ENCODE measurements around the gene CD207. TPM values are rescaled to one million over a fixed set of nuclear protein-coding genes. Genes with fewer than 3 reads are reported as not detected.

The CD207 gene
- total RNA-seq, 1 donor from 2014 or later = not detected

- Histone ChIP-seq H3K9ac (no peak overlapping the region), H3K79me2 (ENCODE audit: low read depth) (no peaks in the 10 kb centered on the region), H3K27ac (no peak overlapping the region), H2AFZ (replicated peaks) (no peak overlapping the region), H3K9me3 (ENCODE audit: low read depth) (no peaks in the 10 kb centered on the region), H3K27me3 (peaks cover 5% of the 10 kb centered on the region), H3K4me3 (no peak overlapping the region), H4K20me1 (ENCODE audit: low read depth) (no peaks in the 10 kb centered on the region), H3F3A (ENCODE audit: low read depth) (no peaks in the 10 kb centered on the region), H3K4me2 (no peak overlapping the region), H3K36me3 (no peaks in the 10 kb centered on the region), H3K4me1 (no peaks in the 10 kb centered on the region)
- H3K4me1 Mint-ChIP-seq = no peaks in the 10 kb centered on the region
- H3K9me3 Mint-ChIP-seq = peaks cover under 1% of the 10 kb centered on the region
- H3K4me3 Mint-ChIP-seq = no peak overlapping the region
- H3K27ac Mint-ChIP-seq = no peak overlapping the region
- H3K36me3 Mint-ChIP-seq = no peaks in the 10 kb centered on the region
- TF ChIP-seq EZH2phosphoT487 (IDR thresholded peaks at IDR 0.05) (no peak), CTCF (IDR thresholded peaks at IDR 0.05) (no peak), EZH2 (IDR thresholded peaks at IDR 0.05) (no peak)
- no peak for DNase-seq (ENCODE audit: low spot score)
- H3K27me3 Mint-ChIP-seq (ENCODE audit: insufficient read depth, low read depth) = peaks cover 6% of the 10 kb centered on the region
These were observed 29.0 kb downstream of the CD207 start for GRCh38 chr2:70806620-70807019.

GRCh38 chr2:70806013-70806412, 29.6 kb downstream of the CD207 start:
- H3K4me2 ChIP-seq = no peak overlapping the region
- H3K27me3 Mint-ChIP-seq (ENCODE audit: insufficient read depth, low read depth) = peaks cover 6% of the 10 kb centered on the region
- no peaks in the 10 kb centered on the region for H4K20me1 ChIP-seq (ENCODE audit: low read depth)
- no peaks in the 10 kb centered on the region for H3K9me3 ChIP-seq (ENCODE audit: low read depth)
- H3K36me3 Mint-ChIP-seq = no peaks in the 10 kb centered on the region
- H3K4me1 Mint-ChIP-seq = no peaks in the 10 kb centered on the region
- H3K79me2 ChIP-seq (ENCODE audit: low read depth) = no peaks in the 10 kb centered on the region
- H2AFZ ChIP-seq (replicated peaks) = no peak overlapping the region
- H3F3A ChIP-seq (ENCODE audit: low read depth) = no peaks in the 10 kb centered on the region
- peaks cover 3% of the 10 kb centered on the region for H3K27me3 ChIP-seq
- H3K4me1 ChIP-seq = no peaks in the 10 kb centered on the region
- H3K27ac Mint-ChIP-seq = no peak overlapping the region
- no peak overlapping the region for H3K27ac ChIP-seq
- no peak for DNase-seq (ENCODE audit: low spot score)
- no peak overlapping the region for H3K4me3 ChIP-seq
- H3K36me3 ChIP-seq = no peaks in the 10 kb centered on the region
- H3K9me3 Mint-ChIP-seq = peaks cover 4% of the 10 kb centered on the region
- H3K4me3 Mint-ChIP-seq = no peak overlapping the region
- H3K9ac ChIP-seq = no peak overlapping the region
- TF ChIP-seq EZH2 (IDR thresholded peaks at IDR 0.05) (no peak), CTCF (IDR thresholded peaks at IDR 0.05) (no peak), EZH2phosphoT487 (IDR thresholded peaks at IDR 0.05) (no peak)

DNA sequence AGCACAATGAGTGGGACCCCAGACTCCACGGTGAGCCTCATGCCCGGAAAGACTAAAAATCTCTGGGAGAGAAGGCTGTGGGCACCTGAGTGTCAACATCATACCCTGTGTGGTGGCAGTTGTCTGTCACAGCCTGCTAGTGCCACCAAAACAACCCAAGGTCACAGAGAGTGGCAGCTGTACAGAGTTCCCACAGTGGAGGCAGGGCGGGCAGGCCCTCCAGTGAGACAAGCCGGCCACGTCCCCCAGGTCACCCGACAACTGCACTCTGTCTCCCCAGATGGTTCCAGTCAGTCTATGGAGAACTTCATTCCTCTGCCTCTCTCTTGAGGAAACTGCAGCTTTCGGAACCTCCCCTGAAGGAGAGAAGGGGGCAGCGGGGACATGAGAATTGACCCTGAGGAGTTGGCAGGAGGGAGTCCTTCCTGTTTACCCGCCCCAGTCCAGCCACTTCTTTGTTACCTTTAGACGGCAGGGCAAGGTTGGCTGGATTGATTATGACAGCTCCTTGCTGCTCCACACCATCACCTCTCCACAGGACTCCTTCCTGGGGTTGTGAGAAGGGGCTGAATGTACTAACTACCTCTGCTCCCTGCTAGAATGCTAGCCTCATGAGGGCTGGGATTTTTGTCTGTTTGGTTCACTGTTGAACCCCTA, 33.9 kb downstream of the CD207 start:
- H3K79me2 ChIP-seq (ENCODE audit: low read depth) = no peaks in the 10 kb centered on the region
- DNase-seq (ENCODE audit: low spot score) = no peak
- no peak overlapping the region for H3K27ac Mint-ChIP-seq
- H4K20me1 ChIP-seq (ENCODE audit: low read depth) = no peaks in the 10 kb centered on the region
- H3K9ac ChIP-seq = no peak overlapping the region
- H3K27ac ChIP-seq = no peak overlapping the region
- H3K4me3 Mint-ChIP-seq = no peak overlapping the region
- no peak overlapping the region for H2AFZ ChIP-seq (replicated peaks)
- no peaks in the 10 kb centered on the region for H3K36me3 Mint-ChIP-seq
- peaks cover 5% of the 10 kb centered on the region for H3K4me1 ChIP-seq
- no peak overlapping the region for H3K4me3 ChIP-seq
- TF ChIP-seq EZH2 (IDR thresholded peaks at IDR 0.05) (no peak), CTCF (IDR thresholded peaks at IDR 0.05) (no peak), EZH2phosphoT487 (IDR thresholded peaks at IDR 0.05) (no peak)
- H3K27me3 Mint-ChIP-seq (ENCODE audit: insufficient read depth, low read depth) = peaks cover 11% of the 10 kb centered on the region
- H3K27me3 ChIP-seq = no peaks in the 10 kb centered on the region
- H3K4me1 Mint-ChIP-seq = peaks cover 3% of the 10 kb centered on the region
- no peak overlapping the region for H3K4me2 ChIP-seq
- no peaks in the 10 kb centered on the region for H3K36me3 ChIP-seq
- no peaks in the 10 kb centered on the region for H3K9me3 ChIP-seq (ENCODE audit: low read depth)
- peaks cover 5% of the 10 kb centered on the region for H3F3A ChIP-seq (ENCODE audit: low read depth)
- H3K9me3 Mint-ChIP-seq = peaks cover 16% of the 10 kb centered on the region
